ENCODE measurements around the gene SLF2.
A peak's percentile ranks its signal among the peaks of the same experiment; 100 is the strongest.

SLF2 gene

DNA sequence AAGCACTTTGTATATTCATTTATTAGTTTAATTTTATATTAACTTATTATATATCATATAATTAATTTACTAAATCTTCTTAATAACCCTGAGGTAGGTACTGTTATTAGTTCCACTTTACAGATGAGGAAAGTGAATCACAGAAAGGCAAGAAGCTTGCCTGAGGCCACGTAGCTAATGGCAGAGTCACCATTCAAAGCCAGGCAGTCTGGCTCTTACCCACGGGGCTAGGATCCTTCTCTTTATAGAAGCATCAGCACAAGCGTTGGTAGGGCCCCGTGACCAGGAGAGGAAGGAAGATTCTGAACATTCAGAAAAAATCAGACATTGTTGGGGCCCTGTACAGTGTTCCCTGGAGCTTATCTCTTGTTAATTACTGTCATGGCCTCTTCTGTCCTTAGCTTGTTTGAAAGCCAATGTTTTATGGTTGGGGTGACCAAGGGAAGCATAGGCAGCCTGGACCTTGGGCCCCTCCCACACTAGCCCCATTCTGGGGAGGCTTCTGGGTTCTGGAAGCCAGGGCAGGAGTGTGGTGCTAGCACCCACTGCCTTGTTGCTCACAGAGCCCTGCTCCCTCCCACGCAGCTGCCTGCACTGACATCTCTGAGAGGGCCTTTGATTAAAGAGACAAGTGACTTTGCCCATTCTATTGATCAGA, 31.1 kb upstream of the SLF2 start:
- ATAC-seq: no peak
- TF ChIP-seq ZFP3 (CRISPR knock-in tag; IDR thresholded peaks at IDR 0.05): peak; percentile 78; the same call in 1 of the 2 replicates
- no peak for TF ChIP-seq TOX (CRISPR knock-in tag; IDR thresholded peaks at IDR 0.05; ENCODE audit: borderline replicate concordance)

GRCh38 chr10:100882252-100882651, 30.5 kb upstream of the SLF2 start:
- ATAC-seq: no peak

GRCh38 chr10:100882671-100883311, 30.0 kb upstream of the SLF2 start:
- TF ChIP-seq, protein P1, sequence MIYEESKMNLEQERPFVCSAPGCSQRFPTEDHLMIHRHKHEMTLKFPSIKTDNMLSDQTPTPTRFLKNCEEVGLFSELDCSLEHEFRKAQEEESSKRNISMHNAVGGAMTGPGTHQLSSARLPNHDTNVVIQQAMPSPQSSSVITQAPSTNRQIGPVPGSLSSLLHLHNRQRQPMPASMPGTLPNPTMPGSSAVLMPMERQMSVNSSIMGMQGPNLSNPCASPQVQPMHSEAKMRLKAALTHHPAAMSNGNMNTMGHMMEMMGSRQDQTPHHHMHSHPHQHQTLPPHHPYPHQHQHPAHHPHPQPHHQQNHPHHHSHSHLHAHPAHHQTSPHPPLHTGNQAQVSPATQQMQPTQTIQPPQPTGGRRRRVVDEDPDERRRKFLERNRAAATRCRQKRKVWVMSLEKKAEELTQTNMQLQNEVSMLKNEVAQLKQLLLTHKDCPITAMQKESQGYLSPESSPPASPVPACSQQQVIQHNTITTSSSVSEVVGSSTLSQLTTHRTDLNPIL (CRISPR knock-in tag; IDR thresholded peaks at IDR 0.05; ENCODE audit: low read depth): no peak
- no peak for TF ChIP-seq ZFP30 (CRISPR knock-in tag; IDR thresholded peaks at IDR 0.05)
- TF ChIP-seq TOX (CRISPR knock-in tag; IDR thresholded peaks at IDR 0.05; ENCODE audit: borderline replicate concordance): no peak
- TF ChIP-seq, protein P2, sequence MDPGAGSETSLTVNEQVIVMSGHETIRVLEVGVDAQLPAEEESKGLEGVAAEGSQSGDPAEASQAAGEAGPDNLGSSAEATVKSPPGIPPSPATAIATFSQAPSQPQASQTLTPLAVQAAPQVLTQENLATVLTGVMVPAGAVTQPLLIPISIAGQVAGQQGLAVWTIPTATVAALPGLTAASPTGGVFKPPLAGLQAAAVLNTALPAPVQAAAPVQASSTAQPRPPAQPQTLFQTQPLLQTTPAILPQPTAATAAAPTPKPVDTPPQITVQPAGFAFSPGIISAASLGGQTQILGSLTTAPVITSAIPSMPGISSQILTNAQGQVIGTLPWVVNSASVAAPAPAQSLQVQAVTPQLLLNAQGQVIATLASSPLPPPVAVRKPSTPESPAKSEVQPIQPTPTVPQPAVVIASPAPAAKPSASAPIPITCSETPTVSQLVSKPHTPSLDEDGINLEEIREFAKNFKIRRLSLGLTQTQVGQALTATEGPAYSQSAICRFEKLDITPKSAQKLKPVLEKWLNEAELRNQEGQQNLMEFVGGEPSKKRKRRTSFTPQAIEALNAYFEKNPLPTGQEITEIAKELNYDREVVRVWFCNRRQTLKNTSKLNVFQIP (CRISPR knock-in tag; IDR thresholded peaks at IDR 0.05; ENCODE audit: borderline replicate concordance, low read depth): no peak
- ATAC-seq: no peak

More at GRCh38 chr10:100882252-100882651, 30.5 kb upstream of the SLF2 start:
- TF ChIP-seq ZNF565 (CRISPR knock-in tag; conservative IDR thresholded peaks at IDR 0.05; ENCODE audit: low read depth) (no peak), ZNF8 (CRISPR knock-in tag; IDR thresholded peaks at IDR 0.05) (no peak), TCF4 (CRISPR knock-in tag; IDR thresholded peaks at IDR 0.05; ENCODE audit: borderline replicate concordance) (no peak), ISL1 (CRISPR knock-in tag; IDR thresholded peaks at IDR 0.05) (no peak), ZFP3 (CRISPR knock-in tag; IDR thresholded peaks at IDR 0.05) (no peak), SNAI2 (CRISPR knock-in tag; IDR thresholded peaks at IDR 0.05) (no peak), BACH2 (CRISPR knock-in tag; IDR thresholded peaks at IDR 0.05; ENCODE audit: borderline replicate concordance) (no peak), ZNF70 (CRISPR knock-in tag; IDR thresholded peaks at IDR 0.05) (no peak), ARNTL (CRISPR knock-in tag; IDR thresholded peaks at IDR 0.05; ENCODE audit: borderline replicate concordance, low read depth) (no peak), TSHZ2 (CRISPR knock-in tag; IDR thresholded peaks at IDR 0.05) (no peak), TOX (CRISPR knock-in tag; IDR thresholded peaks at IDR 0.05; ENCODE audit: borderline replicate concordance) (no peak), ZC3H10 (CRISPR knock-in tag; IDR thresholded peaks at IDR 0.05) (no peak), OSR1 (CRISPR knock-in tag; IDR thresholded peaks at IDR 0.05) (no peak), CSDC2 (CRISPR knock-in tag; IDR thresholded peaks at IDR 0.05) (no peak), CSRNP3 (CRISPR knock-in tag; IDR thresholded peaks at IDR 0.05) (no peak), GLIS3 (CRISPR knock-in tag; IDR thresholded peaks at IDR 0.05) (no peak), PPARA (CRISPR knock-in tag; IDR thresholded peaks at IDR 0.05; ENCODE audit: borderline replicate concordance) (no peak)
- TF ChIP-seq, protein P1 (CRISPR knock-in tag; IDR thresholded peaks at IDR 0.05; ENCODE audit: low read depth): no peak
- TF ChIP-seq, protein P3, sequence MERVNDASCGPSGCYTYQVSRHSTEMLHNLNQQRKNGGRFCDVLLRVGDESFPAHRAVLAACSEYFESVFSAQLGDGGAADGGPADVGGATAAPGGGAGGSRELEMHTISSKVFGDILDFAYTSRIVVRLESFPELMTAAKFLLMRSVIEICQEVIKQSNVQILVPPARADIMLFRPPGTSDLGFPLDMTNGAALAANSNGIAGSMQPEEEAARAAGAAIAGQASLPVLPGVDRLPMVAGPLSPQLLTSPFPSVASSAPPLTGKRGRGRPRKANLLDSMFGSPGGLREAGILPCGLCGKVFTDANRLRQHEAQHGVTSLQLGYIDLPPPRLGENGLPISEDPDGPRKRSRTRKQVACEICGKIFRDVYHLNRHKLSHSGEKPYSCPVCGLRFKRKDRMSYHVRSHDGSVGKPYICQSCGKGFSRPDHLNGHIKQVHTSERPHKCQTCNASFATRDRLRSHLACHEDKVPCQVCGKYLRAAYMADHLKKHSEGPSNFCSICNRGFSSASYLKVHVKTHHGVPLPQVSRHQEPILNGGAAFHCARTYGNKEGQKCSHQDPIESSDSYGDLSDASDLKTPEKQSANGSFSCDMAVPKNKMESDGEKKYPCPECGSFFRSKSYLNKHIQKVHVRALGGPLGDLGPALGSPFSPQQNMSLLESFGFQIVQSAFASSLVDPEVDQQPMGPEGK (CRISPR knock-in tag; IDR thresholded peaks at IDR 0.05; ENCODE audit: borderline replicate concordance): no peak
